ENCODE results near the gene CDK14. TPM values are rescaled to one million over a fixed set of nuclear protein-coding genes. Genes with fewer than 3 reads are reported as not detected.

The CDK14 gene
- total RNA-seq, 1 donor from 2014 or later: 1.1 TPM

DNA sequence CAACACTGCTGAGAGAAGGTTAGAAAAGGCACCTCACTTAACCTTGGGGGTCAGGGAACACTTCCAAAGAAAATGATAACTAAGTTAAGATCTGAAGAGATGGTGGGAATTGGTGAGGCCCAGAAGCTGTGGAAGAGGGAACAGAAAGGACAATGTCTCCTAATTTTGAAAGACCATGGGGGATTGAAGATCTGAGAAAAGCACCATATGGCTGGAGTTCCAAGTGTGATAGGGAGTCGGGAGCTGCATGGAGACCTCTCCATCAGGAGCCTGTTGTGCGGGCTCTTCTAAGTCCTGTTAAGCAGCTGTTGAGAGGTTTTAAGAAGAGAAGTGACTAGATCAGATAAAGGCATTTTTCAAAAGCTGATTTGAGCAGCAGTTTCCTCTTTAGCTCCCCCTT, 254.3 kb downstream of the CDK14 start:
- no peak for ATAC-seq

DNA sequence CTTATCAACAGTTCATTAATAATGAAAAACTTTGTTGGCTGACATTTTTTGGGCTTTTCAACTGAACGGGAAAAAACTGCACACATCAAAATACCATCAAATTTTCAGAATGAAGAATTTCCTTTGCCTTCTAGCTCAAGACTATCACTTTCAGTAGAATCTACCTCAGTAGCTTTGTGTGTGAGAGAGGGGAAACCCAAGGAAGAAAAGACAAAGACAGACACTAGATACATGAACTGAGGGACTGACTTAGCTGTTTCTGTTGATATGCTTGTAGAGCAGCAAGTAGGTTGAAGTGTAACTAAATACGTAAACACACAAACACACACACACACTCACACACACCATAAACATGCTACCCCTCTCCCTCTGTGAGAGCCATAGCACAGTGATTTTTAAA, 257.1 kb downstream of the CDK14 start:
- ATAC-seq: no peak

DNA sequence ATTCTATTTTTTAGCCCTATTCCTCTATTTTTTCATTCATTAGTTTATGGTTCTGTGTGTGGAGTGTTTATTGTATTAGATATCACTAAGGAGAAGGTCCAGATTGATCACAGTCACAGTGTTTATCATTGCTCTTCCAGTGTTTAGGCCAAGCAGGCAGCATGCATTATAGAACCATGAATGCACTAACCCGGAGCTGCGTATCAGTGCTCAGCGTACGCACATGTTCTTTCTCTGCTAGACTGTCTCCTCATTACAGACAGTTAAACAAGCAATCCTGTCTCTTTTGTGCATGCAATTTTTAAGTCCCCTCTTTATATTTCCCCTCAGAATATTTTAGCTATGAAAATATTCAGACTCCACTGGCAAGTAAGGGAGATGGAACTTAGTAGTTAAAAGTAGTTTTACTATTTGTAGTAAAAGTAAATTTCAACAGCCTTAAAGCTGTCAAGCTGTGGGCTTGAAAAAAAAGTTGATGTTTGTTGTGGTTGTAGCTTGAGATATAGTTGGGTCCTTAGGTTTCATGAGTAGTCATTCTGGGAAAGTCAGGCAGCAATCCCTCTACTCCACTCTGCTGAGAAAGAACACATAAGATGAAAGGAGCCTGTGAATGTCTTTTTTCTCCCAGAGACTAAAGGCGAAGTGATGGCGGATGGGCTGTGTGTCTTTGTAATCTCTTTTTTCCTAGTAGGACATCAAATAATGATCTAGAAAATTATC, 260.4 kb downstream of the CDK14 start:
- ATAC-seq: no peak

DNA sequence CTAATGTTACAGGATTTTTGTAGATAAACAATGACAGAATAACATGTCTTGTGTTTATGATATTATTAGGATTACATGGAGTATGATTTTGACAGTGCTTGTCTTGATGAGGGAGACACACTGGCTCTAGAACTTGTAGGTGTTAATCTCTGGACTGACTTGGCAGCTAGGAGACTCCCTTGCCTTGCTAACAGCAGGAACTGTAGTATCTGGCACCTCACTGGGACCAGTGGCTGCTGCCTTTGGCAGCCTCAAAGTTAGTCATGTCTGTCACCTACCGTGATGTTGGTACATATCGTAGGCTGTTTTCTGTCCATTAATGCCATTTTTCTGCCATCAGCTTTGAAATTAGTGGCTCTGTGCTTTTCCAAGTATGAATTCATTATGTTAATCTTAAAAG, 261.5 kb downstream of the CDK14 start:
- ATAC-seq: no peak

- ATAC-seq: no peak
These were observed 262.4 kb downstream of the CDK14 start for GRCh38 chr7:90858546-90858945.

DNA sequence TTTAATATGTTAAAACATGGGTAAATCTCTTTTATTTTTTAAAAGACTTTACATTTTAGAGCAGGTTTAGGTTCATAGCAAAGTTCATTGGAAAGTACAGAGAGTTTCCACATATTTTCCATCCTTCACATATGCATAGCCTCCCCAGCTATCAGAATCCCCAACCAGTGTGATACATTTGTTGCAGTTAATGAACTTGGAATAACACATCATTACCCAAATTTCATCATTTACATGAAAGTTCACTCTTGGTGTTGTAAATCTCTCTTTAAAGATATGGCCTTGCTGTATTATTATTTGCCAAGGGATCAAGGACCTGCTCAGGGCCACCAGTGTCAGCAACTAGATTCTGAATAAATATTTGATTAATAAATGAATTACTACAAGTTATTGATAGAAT, 263.4 kb downstream of the CDK14 start:
- no peak for ATAC-seq

- no peak for ATAC-seq
These were observed 268.0 kb downstream of the CDK14 start for GRCh38 chr7:90864088-90864487.

GRCh38 chr7:90869335-90869734, 273.2 kb downstream of the CDK14 start:
- ATAC-seq: no peak

DNA sequence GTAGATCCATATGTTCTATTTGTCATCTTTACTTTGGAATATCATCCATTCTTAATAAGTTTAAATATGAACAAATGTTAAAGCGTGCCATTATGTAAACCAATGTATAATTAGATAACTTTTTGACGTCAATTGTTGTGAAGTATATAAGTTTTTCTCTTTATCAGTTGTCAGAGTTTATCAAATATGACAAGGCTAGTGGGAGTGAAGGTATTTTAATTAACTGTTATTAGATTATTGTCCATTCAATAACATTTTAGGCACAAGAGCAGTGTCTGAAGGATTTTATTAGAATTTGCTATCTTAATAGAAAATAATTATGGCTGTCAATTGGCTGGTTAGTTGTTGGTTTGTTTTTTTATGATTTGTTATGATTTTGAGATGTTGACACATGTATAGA, 280.6 kb downstream of the CDK14 start:
- ATAC-seq: no peak

GRCh38 chr7:90877201-90877600, 281.1 kb downstream of the CDK14 start:
- no peak for ATAC-seq

GRCh38 chr7:90879924-90880323, 283.8 kb downstream of the CDK14 start:
- no peak for ATAC-seq

GRCh38 chr7:90886416-90886815, 290.3 kb downstream of the CDK14 start:
- ATAC-seq: no peak

DNA sequence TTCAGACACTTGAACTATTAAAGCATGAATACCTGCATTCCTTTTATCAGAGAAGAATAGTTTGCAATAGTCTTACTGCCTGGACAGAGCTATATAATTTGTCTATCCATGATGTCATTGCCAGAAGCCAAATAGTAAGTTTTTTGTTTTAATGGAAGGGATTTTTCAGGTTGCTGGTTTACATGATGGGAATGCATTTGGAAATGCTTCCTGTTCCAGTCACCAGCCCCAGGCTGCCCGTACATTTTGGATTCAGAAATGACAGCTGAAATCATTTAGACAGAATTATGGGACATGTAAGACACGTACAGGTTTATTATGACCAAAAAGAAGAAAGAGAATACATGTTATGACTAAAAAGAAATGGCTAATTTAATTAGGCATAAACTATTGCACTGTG, 293.1 kb downstream of the CDK14 start:
- no peak for ATAC-seq

DNA sequence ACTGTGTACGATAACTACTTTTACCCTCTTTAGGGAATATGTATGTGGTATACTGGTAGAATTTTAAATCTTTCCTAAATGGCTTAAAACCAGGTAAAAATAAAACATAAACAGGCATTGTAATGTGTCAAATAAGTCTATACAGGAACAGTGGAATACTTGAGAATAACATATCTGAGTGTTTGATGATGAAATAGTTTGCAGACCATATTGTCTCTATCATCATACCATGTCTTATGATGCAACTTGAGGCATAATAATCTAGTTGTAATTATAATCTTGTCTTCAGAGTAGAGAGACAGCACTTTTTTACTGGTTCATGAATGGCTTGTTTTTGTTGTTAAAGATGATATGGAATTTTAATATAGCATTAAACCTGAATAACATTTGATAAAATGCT, 293.5 kb downstream of the CDK14 start:
- no peak for ATAC-seq

- no peak for ATAC-seq
These were observed 295.4 kb downstream of the CDK14 start for GRCh38 chr7:90891529-90891928.

- no peak for ATAC-seq
These were observed 296.1 kb downstream of the CDK14 start for GRCh38 chr7:90892213-90892612.

GRCh38 chr7:90894122-90894521, 298.0 kb downstream of the CDK14 start:
- no peak for ATAC-seq

DNA sequence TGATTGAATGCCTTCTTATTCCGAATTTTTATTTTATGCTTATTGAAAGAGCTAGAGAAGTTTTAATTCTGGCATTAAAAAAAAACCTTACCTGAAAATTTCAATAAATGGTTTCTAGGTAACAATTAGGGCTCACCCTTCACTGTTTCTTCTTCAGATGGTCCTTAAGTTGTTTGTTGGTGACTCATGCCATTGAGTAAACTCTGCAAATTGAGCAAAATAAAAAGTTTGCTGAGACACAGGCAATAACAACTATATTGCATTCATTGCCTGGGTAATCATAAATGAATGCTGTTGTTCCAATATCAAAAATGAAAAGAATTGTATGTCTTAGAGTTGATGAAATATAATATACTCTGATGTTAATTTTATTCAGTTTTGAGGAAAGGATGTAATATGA, 300.3 kb downstream of the CDK14 start:
- ATAC-seq: no peak

DNA sequence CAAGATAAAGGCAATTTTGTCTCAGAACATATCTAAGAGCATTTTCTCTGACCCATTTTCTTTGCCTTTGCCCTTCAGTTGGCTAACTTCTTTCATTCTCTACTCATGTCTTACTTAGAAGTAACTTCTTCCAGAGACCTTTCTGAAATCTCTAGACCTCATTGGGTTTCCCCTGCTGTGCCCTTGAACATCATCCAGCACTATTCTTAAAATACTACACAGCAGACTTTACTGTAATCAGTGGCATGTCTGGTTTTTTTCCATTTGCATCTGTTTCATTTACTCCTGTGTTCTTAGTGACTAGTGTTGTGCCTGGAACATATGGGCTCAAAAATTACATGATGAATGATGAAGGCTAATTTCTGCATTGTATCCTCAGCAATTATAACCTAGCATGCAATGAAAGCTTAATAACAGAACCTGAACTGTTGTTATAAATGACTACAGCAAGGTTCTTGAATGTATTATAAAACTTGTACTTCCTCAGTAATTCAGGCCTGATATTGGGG, 301.9 kb downstream of the CDK14 start:
- ATAC-seq: no peak

- ATAC-seq: no peak
These were observed 304.7 kb downstream of the CDK14 start for GRCh38 chr7:90900628-90901356.

- no peak for ATAC-seq
These were observed 307.7 kb downstream of the CDK14 start for GRCh38 chr7:90903841-90904240.

- ATAC-seq: no peak
These were observed 314.0 kb downstream of the CDK14 start for GRCh38 chr7:90910136-90910535.

- ATAC-seq: no peak
These were observed 320.2 kb downstream of the CDK14 start for GRCh38 chr7:90916319-90916718.

GRCh38 chr7:90917539-90917938, 321.4 kb downstream of the CDK14 start:
- no peak for ATAC-seq

Measured in esophagus mucosa (tissue), 1 donor.